HCT116 (cell line): ENCODE data around the gene POLR2H. TPM values are rescaled to one million over a fixed set of nuclear protein-coding genes. Genes with fewer than 3 reads are reported as not detected.

Source experiments
- ATAC-seq: fragments of 200-7000 bp; cut with Tn5 transposase; 2 replicates; pipeline ENCODE4 v1.9.1; 2020; ENCODE audit warnings: mild to moderate bottlenecking, moderate library complexity
- BruUV-seq: library from RNA; stranded (reverse); fragments of 400-500 nt; replicated peaks from 2 replicates; lab custom pipeline; 2021; lab: Mats Ljungman, UMichigan
- CTCF ChIA-PET: fragments of 300-600 bp; sonication (Branson Sonifier 250); formaldehyde crosslinking; loops from one replicate; lab custom pipeline; 2021; ENCODE audit warnings: antibody characterized with exemption; lab: Charles Lee
- POLR2A ChIA-PET: fragments of 300-600, 350-600 bp; sonication (Branson Sonifier 250); formaldehyde crosslinking; loops from one replicate; lab custom pipeline; 2021; ENCODE audit warnings: antibody characterized with exemption; lab: Charles Lee
- RAD21 ChIA-PET, 2 experiments: fragments of 300-600 bp; sonication (Branson Sonifier 250); formaldehyde crosslinking; loops; one replicate each; lab custom pipeline; 2023; ENCODE audit warnings: low total read pairs in 2 of 2; ENCODE audit not compliant: uncharacterized antibody in 2 of 2, unreplicated experiment in 2 of 2, low non-redundant PET in 1 of 2; lab: Charles Lee
- DNase-seq: peaks from one replicate; pipeline ENCODE4 v3.0.0-alpha.2; 2010; ENCODE audit warnings: low read depth, low spot score
- H2AFZ ChIP-seq: fragments of 200-600 bp; shearing (Covaris generic), sonication (generic); 2 replicates; pipeline ENCODE4 v1.6.1; 2017; ENCODE audit warnings: low read depth, mixed run types, mixed read lengths, antibody characterized with exemption, low read length; ENCODE audit not compliant: poor library complexity, severe bottlenecking
- H3K27ac ChIP-seq: 2 replicates; pipeline ENCODE4 v1.5.1; 2012; ENCODE audit warnings: low read depth, low read length
- H3K27me3 ChIP-seq: fragments of 200-600 bp; sonication (generic); 2 replicates; pipeline ENCODE4 v1.6.1; 2016; ENCODE audit warnings: mixed run types, low read length, mixed read lengths; ENCODE audit not compliant: insufficient read depth
- H3K36me3 ChIP-seq, 2 experiments: fragments of 200-500 bp in 1 of 2; fragments of 200-600 bp in 1 of 2; sonication (Bioruptor generic) in 1 of 2; sonication (generic) in 1 of 2; 2 replicates each; pipeline versions ENCODE4 v1.5.1 to v1.6.1; 2014 to 2016; ENCODE audit warnings: low read length in 2 of 2, inconsistent platforms in 1 of 2, mixed read lengths in 1 of 2, mixed run types in 1 of 2; ENCODE audit not compliant: insufficient read depth in 2 of 2, control insufficient read depth in 1 of 2
- H3K4me1 ChIP-seq, 2 experiments: fragments of 200-600 bp in 1 of 2; sonication (generic) in 1 of 2; 2 replicates each; pipeline versions ENCODE4 v1.5.1 to v1.6.1; 2012 to 2017; ENCODE audit warnings: low read length in 2 of 2, inconsistent platforms in 1 of 2, mild to moderate bottlenecking in 1 of 2, mixed read lengths in 1 of 2, mixed run types in 1 of 2, moderate library complexity in 1 of 2; ENCODE audit not compliant: insufficient read depth in 2 of 2, control insufficient read depth in 1 of 2
- H3K4me2 ChIP-seq: fragments of 200-600 bp; sonication (generic); 2 replicates; pipeline ENCODE4 v1.6.1; 2017; ENCODE audit warnings: mixed run types, low read length, mixed read lengths
- H3K4me3 ChIP-seq, 2 experiments: fragments of 200-600 bp in 1 of 2; sonication (generic) in 1 of 2; replicated peaks in 1 of 2; 2 replicates each; pipeline ENCODE4 v1.5.1; 2011 to 2016; ENCODE audit warnings: low read length in 2 of 2, control low read depth in 1 of 2, low read depth in 1 of 2, mild to moderate bottlenecking in 1 of 2, mixed read lengths in 1 of 2, mixed run types in 1 of 2
- H3K79me2 ChIP-seq: fragments of 200-600 bp; sonication (generic); 2 replicates; pipeline ENCODE4 v1.6.1; 2017; ENCODE audit warnings: mild to moderate bottlenecking, mixed run types, low read length, moderate library complexity, mixed read lengths; ENCODE audit not compliant: insufficient read depth
- H3K9ac ChIP-seq: fragments of 200-600 bp; sonication (generic); 2 replicates; pipeline ENCODE4 v1.6.1; 2016; ENCODE audit warnings: low read length, mixed read lengths
- H3K9me2 ChIP-seq: fragments of 200-600 bp; sonication (generic), shearing (Covaris generic); 2 replicates; pipeline ENCODE4 v1.6.1; 2017; ENCODE audit warnings: mixed run types, mild to moderate bottlenecking, moderate library complexity; ENCODE audit not compliant: insufficient read depth
- H3K9me3 ChIP-seq, 2 experiments: fragments of 200-500 bp in 1 of 2; fragments of 200-600 bp in 1 of 2; sonication (Bioruptor generic) in 1 of 2; sonication (generic) in 1 of 2; 2 replicates each; pipeline ENCODE4 v1.6.1; 2014 to 2017; ENCODE audit warnings: low read length in 2 of 2, mixed read lengths in 2 of 2, inconsistent platforms in 1 of 2, low read depth in 1 of 2, mild to moderate bottlenecking in 1 of 2, mixed run types in 1 of 2, moderate library complexity in 1 of 2; ENCODE audit not compliant: control insufficient read depth in 1 of 2, insufficient read depth in 1 of 2
- H4K20me1 ChIP-seq: fragments of 200-600 bp; sonication (generic), shearing (Covaris generic); 2 replicates; pipeline ENCODE4 v1.6.1; 2017; ENCODE audit warnings: mixed run types, mild to moderate bottlenecking, moderate library complexity; ENCODE audit not compliant: insufficient read depth
- CBX3 ChIP-seq: IDR thresholded peaks from 2 replicates; pipeline ENCODE4 v1.6.1; 2012; ENCODE audit warnings: low read depth
- EGR1 ChIP-seq: IDR thresholded peaks from 2 replicates; pipeline ENCODE4 v1.6.1; 2012; ENCODE audit warnings: low read depth
- ELF1 ChIP-seq: IDR thresholded peaks from 2 replicates; pipeline ENCODE4 v1.6.1; 2012; ENCODE audit warnings: low read depth, borderline replicate concordance
- EZH2 ChIP-seq: fragments of 200-600 bp; sonication (generic); IDR thresholded peaks from 2 replicates; pipeline ENCODE4 v1.6.1; 2017; ENCODE audit warnings: antibody characterized with exemption, mixed run types
- FOSL1 ChIP-seq: IDR thresholded peaks from 2 replicates; pipeline ENCODE4 v1.6.1; 2012; ENCODE audit warnings: low read depth
- POLR2A ChIP-seq: IDR thresholded peaks from 2 replicates; pipeline ENCODE4 v1.7.0; 2011; ENCODE audit warnings: borderline replicate concordance; ENCODE audit not compliant: insufficient read depth, insufficient read length; ENCODE audit errors: extremely low read depth
- RAD21 ChIP-seq: IDR thresholded peaks from 2 replicates; pipeline ENCODE4 v1.6.1; 2012; ENCODE audit warnings: low read depth, mild to moderate bottlenecking
- SRF ChIP-seq: IDR thresholded peaks from 2 replicates; pipeline ENCODE4 v1.6.1; 2012; ENCODE audit warnings: low read depth
- TCF7L2 ChIP-seq: IDR thresholded peaks from 2 replicates; pipeline ENCODE4 v1.7.0; 2011; ENCODE audit warnings: borderline replicate concordance, inconsistent platforms; ENCODE audit not compliant: insufficient read depth, insufficient read length; ENCODE audit errors: extremely low read depth
- ZFX ChIP-seq: fragments of 450-650 bp; IDR thresholded peaks from 2 replicates; pipeline ENCODE4 v1.6.1; 2017
- ZNF274 ChIP-seq: fragments of 200-500 bp; sonication (Bioruptor generic); IDR thresholded peaks from 2 replicates; pipeline ENCODE4 v1.6.1; 2014; ENCODE audit warnings: mild to moderate bottlenecking, low read depth, low read length, inconsistent platforms
- intact Hi-C: fragments of 100-400 bp; cut with micrococcal nuclease; formaldehyde crosslinking; loops from 2 replicates; pipeline ENCODE4 v1.10.0; 2022
- total RNA-seq: library from RNA; stranded (reverse); gene quantifications from one replicate; pipeline ENCODE4 v1.2.1, GENCODE V29; 2021; ENCODE audit not compliant: unreplicated experiment
- TF ChIP-seq, protein P1 (sequence below): IDR thresholded peaks from 2 replicates; pipeline ENCODE4 v1.6.1; 2011; ENCODE audit warnings: mild to moderate bottlenecking, low read length, moderate library complexity; ENCODE audit not compliant: insufficient replicate concordance; ENCODE audit errors: extremely low read depth
- TF ChIP-seq, protein P2 (sequence below): IDR thresholded peaks from 2 replicates; pipeline ENCODE4 v1.6.1; 2012
- TF ChIP-seq, protein P3 (sequence below), 3 experiments: fragments of 200-600 bp in 1 of 3; sonication (generic) in 1 of 3; IDR thresholded peaks in 2 of 3; conservative IDR thresholded peaks in 1 of 3; 2 replicates each; pipeline ENCODE4 v1.5.1; 2012 to 2017; ENCODE audit warnings: low read depth in 2 of 3, low read length in 2 of 3, antibody characterized with exemption in 1 of 3, borderline replicate concordance in 1 of 3, control low read depth in 1 of 3, mild to moderate bottlenecking in 1 of 3, mixed read lengths in 1 of 3, mixed run types in 1 of 3, moderate library complexity in 1 of 3; ENCODE audit not compliant: insufficient read depth in 1 of 3
- TF ChIP-seq, protein P4 (sequence below): IDR thresholded peaks from 2 replicates; pipeline ENCODE4 v1.6.1; 2012

Gene POLR2H
- total RNA-seq, 1 experiment from 2014 or later, result 156 TPM

DNA sequence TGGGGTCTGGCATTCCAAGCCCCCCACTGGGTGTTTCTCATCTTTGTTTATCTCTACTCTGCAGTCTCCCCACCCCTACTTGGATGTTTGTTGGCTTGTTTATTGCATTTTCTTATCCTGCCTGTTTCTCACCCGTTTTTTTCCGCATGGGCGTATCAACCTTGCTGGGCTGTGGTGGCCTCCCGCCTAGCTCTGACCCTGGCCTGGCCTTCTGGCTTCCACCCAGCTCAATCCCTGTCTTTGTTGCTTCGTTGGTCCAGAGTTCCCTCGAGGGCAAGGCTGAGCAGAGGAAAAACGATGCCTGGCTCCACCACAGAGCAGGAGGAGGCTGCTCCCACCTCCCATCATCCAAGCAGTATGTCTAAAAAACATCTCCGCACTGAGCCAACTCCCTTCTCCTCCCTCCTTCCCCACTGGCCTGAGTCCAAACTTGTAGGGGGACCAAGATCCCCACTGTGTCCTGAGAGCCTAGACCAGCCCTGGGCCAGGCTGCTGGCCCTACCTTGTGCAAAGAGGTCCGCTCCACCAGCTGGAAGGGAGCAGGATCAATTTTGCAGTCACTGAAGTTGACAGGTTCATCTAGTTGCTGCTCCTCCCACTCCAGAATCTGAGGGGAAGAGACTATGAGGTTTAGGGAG, 9.9 kb upstream of the POLR2H start:
- intact Hi-C loops, result no loop called here
- ATAC-seq, result no peak
- no peak overlapping the region; the same call in 1 of the 2 replicates for H3K27ac ChIP-seq
- CTCF ChIA-PET, result no interaction called here
- no peak for TF ChIP-seq POLR2A
- TF ChIP-seq ELF1, result no peak
- TF ChIP-seq CBX3, result no peak
- TF ChIP-seq FOSL1, result no peak
- TF ChIP-seq, protein P1, sequence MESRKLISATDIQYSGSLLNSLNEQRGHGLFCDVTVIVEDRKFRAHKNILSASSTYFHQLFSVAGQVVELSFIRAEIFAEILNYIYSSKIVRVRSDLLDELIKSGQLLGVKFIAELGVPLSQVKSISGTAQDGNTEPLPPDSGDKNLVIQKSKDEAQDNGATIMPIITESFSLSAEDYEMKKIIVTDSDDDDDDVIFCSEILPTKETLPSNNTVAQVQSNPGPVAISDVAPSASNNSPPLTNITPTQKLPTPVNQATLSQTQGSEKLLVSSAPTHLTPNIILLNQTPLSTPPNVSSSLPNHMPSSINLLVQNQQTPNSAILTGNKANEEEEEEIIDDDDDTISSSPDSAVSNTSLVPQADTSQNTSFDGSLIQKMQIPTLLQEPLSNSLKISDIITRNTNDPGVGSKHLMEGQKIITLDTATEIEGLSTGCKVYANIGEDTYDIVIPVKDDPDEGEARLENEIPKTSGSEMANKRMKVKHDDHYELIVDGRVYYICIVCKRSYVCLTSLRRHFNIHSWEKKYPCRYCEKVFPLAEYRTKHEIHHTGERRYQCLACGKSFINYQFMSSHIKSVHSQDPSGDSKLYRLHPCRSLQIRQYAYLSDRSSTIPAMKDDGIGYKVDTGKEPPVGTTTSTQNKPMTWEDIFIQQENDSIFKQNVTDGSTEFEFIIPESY, result no peak
- TF ChIP-seq EZH2, result no peak
- no peak for TF ChIP-seq SRF
- TF ChIP-seq ZNF274, result no peak
- TF ChIP-seq, protein P2, sequence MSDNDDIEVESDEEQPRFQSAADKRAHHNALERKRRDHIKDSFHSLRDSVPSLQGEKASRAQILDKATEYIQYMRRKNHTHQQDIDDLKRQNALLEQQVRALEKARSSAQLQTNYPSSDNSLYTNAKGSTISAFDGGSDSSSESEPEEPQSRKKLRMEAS, result no peak
- no peak for TF ChIP-seq ZFX
- TF ChIP-seq, protein P3, sequence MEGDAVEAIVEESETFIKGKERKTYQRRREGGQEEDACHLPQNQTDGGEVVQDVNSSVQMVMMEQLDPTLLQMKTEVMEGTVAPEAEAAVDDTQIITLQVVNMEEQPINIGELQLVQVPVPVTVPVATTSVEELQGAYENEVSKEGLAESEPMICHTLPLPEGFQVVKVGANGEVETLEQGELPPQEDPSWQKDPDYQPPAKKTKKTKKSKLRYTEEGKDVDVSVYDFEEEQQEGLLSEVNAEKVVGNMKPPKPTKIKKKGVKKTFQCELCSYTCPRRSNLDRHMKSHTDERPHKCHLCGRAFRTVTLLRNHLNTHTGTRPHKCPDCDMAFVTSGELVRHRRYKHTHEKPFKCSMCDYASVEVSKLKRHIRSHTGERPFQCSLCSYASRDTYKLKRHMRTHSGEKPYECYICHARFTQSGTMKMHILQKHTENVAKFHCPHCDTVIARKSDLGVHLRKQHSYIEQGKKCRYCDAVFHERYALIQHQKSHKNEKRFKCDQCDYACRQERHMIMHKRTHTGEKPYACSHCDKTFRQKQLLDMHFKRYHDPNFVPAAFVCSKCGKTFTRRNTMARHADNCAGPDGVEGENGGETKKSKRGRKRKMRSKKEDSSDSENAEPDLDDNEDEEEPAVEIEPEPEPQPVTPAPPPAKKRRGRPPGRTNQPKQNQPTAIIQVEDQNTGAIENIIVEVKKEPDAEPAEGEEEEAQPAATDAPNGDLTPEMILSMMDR (IDR thresholded peaks at IDR 0.05 in 2 of 3, conservative IDR thresholded peaks at IDR 0.05 in 1 of 3; ENCODE audit: borderline replicate concordance in 1 of 3, insufficient read depth in 1 of 3, low read depth in 2 of 3, low read length in 2 of 3), result no peak
- no peak for TF ChIP-seq TCF7L2
- no peak for TF ChIP-seq EGR1
- no peak for TF ChIP-seq RAD21
- TF ChIP-seq, protein P4, sequence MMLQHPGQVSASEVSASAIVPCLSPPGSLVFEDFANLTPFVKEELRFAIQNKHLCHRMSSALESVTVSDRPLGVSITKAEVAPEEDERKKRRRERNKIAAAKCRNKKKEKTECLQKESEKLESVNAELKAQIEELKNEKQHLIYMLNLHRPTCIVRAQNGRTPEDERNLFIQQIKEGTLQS, result no peak
- TF ChIP-seq, all 23 proteins: peak for 0
- no peaks in the 10 kb centered on the region for H3K9me2 ChIP-seq
- no peak overlapping the region for H3K9ac ChIP-seq
- no peaks in the 10 kb centered on the region for H3K79me2 ChIP-seq
- no peak overlapping the region for H3K4me3 ChIP-seq
- no peak for DNase-seq
- no peak overlapping the region for H2AFZ ChIP-seq
- ChIA-PET RAD21 (no interaction called here), POLR2A (interaction anchor here (1.4 kb wide), 1 partner anchor 11 kb away, joined by 4 read pairs; no protein-coding TSS in a partner anchor)
- no TSS peak for BruUV-seq
- no peaks in the 10 kb centered on the region for H3K27me3 ChIP-seq
- peaks cover 17 to 19% of the 10 kb centered on the region in 2 experiments; a peak in 3 of 4 replicates for H3K36me3 ChIP-seq
- peaks cover 0 to 3% of the 10 kb centered on the region in 2 experiments; a peak in 1 of 4 replicates for H3K4me1 ChIP-seq
- H3K4me2 ChIP-seq, result no peak overlapping the region
- no peaks in the 10 kb centered on the region for H4K20me1 ChIP-seq
- no peaks in the 10 kb centered on the region for H3K9me3 ChIP-seq
